ENCODE data around the gene GHRH.

- TF ChIP-seq CTCF (IDR thresholded peaks at IDR 0.05): no peak
- no peak for TF ChIP-seq REST (IDR thresholded peaks at IDR 0.05; ENCODE audit: insufficient read depth in 1 of 2, low read depth in 2 of 2, low read length in 1 of 2)
- TF ChIP-seq POLR2AphosphoS5 (IDR thresholded peaks at IDR 0.05; ENCODE audit: low read depth, low read length): no peak
- no peak for TF ChIP-seq TCF7L2 (IDR thresholded peaks at IDR 0.05; ENCODE audit: low read depth, low read length)
- no peak for TF ChIP-seq SIN3A (IDR thresholded peaks at IDR 0.05; ENCODE audit: borderline replicate concordance, insufficient read depth, low read depth, low read length)
These were observed 18.2 kb upstream of the GHRH start for GRCh38 chr20:37279820-37280219.
